ENCODE results near the gene PHACTR1.

The PHACTR1 gene

GRCh38 chr6:13260831-13261230 lies 544.3 kb downstream of the PHACTR1 start:
- no peak for DNase-seq (ENCODE audit: low spot score)

GRCh38 chr6:13261464-13261994 lies 545.0 kb downstream of the PHACTR1 start:
- no peak for DNase-seq (ENCODE audit: low spot score)

- DNase-seq (ENCODE audit: low spot score), result no peak
Observed at GRCh38 chr6:13262302-13263230, 546.0 kb downstream of the PHACTR1 start.

GRCh38 chr6:13263669-13264068 lies 547.1 kb downstream of the PHACTR1 start:
- no peak for DNase-seq (ENCODE audit: low spot score)

GRCh38 chr6:13267142-13267651 lies 550.6 kb downstream of the PHACTR1 start:
- no peak for DNase-seq (ENCODE audit: low spot score)

GRCh38 chr6:13268913-13269518 lies 552.4 kb downstream of the PHACTR1 start:
- DNase-seq (ENCODE audit: low spot score), result no peak

- DNase-seq (ENCODE audit: low spot score), result no peak
Observed at GRCh38 chr6:13272131-13273046, 555.8 kb downstream of the PHACTR1 start.

- no peak for DNase-seq (ENCODE audit: low spot score)
Observed at GRCh38 chr6:13273202-13273930, 556.8 kb downstream of the PHACTR1 start.

- no peak for DNase-seq (ENCODE audit: low spot score)
Observed at GRCh38 chr6:13273931-13274706, 557.6 kb downstream of the PHACTR1 start.

- DNase-seq (ENCODE audit: low spot score), result no peak
Observed at GRCh38 chr6:13274707-13275434, 558.3 kb downstream of the PHACTR1 start.

- no peak for DNase-seq (ENCODE audit: low spot score)
Observed at GRCh38 chr6:13275435-13275989, 558.9 kb downstream of the PHACTR1 start.

GRCh38 chr6:13277231-13277630 lies 560.7 kb downstream of the PHACTR1 start:
- no peak for DNase-seq (ENCODE audit: low spot score)

- no peak for DNase-seq (ENCODE audit: low spot score)
Observed at GRCh38 chr6:13278164-13278563, 561.6 kb downstream of the PHACTR1 start.

GRCh38 chr6:13278991-13279390 lies 562.4 kb downstream of the PHACTR1 start:
- no peak for DNase-seq (ENCODE audit: low spot score)

- no peak for DNase-seq (ENCODE audit: low spot score)
Observed at GRCh38 chr6:13280254-13280653, 563.7 kb downstream of the PHACTR1 start.

- DNase-seq (ENCODE audit: low spot score), result no peak
Observed at GRCh38 chr6:13281686-13282085, 565.1 kb downstream of the PHACTR1 start.

GRCh38 chr6:13282393-13283069 lies 566.0 kb downstream of the PHACTR1 start:
- no peak for DNase-seq (ENCODE audit: low spot score)

GRCh38 chr6:13283331-13283730 lies 566.8 kb downstream of the PHACTR1 start:
- no peak for DNase-seq (ENCODE audit: low spot score)

Measured in SK-N-DZ (cell line).